GM23248 (cell line): ENCODE data around the gene THBS1. TPM values are rescaled to one million over a fixed set of nuclear protein-coding genes. Genes with fewer than 3 reads are reported as not detected.
A peak's percentile ranks its signal among the peaks of the same experiment; 100 is the strongest.

Experiments used
- DNase-seq: peaks from one replicate; pipeline ENCODE4 v3.0.0-alpha.2; 2015
- H2AFZ ChIP-seq: fragments of 200-600 bp; sonication (generic); 2 replicates; pipeline ENCODE4 v1.6.1; 2016; ENCODE audit warnings: antibody characterized with exemption
- H3F3A ChIP-seq: fragments of 200-600 bp; sonication (generic); 2 replicates; pipeline ENCODE4 v1.6.1; 2016; ENCODE audit warnings: mild to moderate bottlenecking, antibody characterized with exemption, mixed run types; ENCODE audit not compliant: insufficient read depth
- H3K27ac ChIP-seq: fragments of 200-600 bp; sonication (generic); 2 replicates; pipeline ENCODE4 v1.5.1; 2016; ENCODE audit warnings: mild to moderate bottlenecking
- H3K27me3 ChIP-seq: fragments of 200-600 bp; sonication (generic); replicated peaks from 2 replicates; pipeline ENCODE4 v1.6.1; 2016; ENCODE audit warnings: mild to moderate bottlenecking; ENCODE audit not compliant: insufficient read depth
- H3K36me3 ChIP-seq: fragments of 200-600 bp; sonication (generic); 2 replicates; pipeline ENCODE4 v1.6.1; 2016; ENCODE audit warnings: low read depth, mild to moderate bottlenecking
- H3K4me1 ChIP-seq: fragments of 200-600 bp; sonication (generic); 2 replicates; pipeline ENCODE4 v1.6.1; 2016; ENCODE audit warnings: mild to moderate bottlenecking; ENCODE audit not compliant: insufficient read depth
- H3K4me2 ChIP-seq: fragments of 200-600 bp; sonication (generic); one replicate; pipeline ENCODE4 v1.6.1; 2016; ENCODE audit warnings: mild to moderate bottlenecking; ENCODE audit not compliant: unreplicated experiment
- H3K4me3 ChIP-seq: fragments of 200-600 bp; sonication (generic); 2 replicates; pipeline ENCODE4 v1.5.1; 2016; ENCODE audit warnings: mild to moderate bottlenecking
- H3K79me2 ChIP-seq: fragments of 200-600 bp; sonication (generic); 2 replicates; pipeline ENCODE4 v1.6.1; 2016; ENCODE audit warnings: mild to moderate bottlenecking; ENCODE audit not compliant: insufficient read depth
- H3K9ac ChIP-seq: fragments of 200-600 bp; sonication (generic); 2 replicates; pipeline ENCODE4 v1.6.1; 2016; ENCODE audit warnings: mild to moderate bottlenecking
- H3K9me2 ChIP-seq: fragments of 200-600 bp; sonication (generic); 2 replicates; pipeline ENCODE4 v1.6.1; 2016; ENCODE audit warnings: mixed run types, mild to moderate bottlenecking, moderate library complexity; ENCODE audit not compliant: insufficient read depth
- H3K9me3 ChIP-seq: fragments of 200-600 bp; sonication (generic); one replicate; pipeline ENCODE4 v1.6.1; 2017; ENCODE audit warnings: low read depth
- H4K20me1 ChIP-seq: fragments of 200-600 bp; sonication (generic); 2 replicates; pipeline ENCODE4 v1.6.0; 2016; ENCODE audit not compliant: insufficient read depth
- EZH2 ChIP-seq: fragments of 200-600 bp; sonication (generic); IDR thresholded peaks from 2 replicates; pipeline ENCODE4 v1.6.1; 2018; ENCODE audit warnings: antibody characterized with exemption, mild to moderate bottlenecking; ENCODE audit not compliant: insufficient read depth, poor library complexity, severe bottlenecking
- EZH2phosphoT487 ChIP-seq: fragments of 200-600 bp; sonication (generic); IDR thresholded peaks from 2 replicates; pipeline ENCODE4 v1.6.1; 2018; ENCODE audit warnings: antibody characterized with exemption, moderate library complexity, mild to moderate bottlenecking, low read depth; ENCODE audit not compliant: insufficient read depth
- whole genome bisulfite sequencing, 2 experiments: methylation state at CpG; one replicate each; pipeline ENCODE4 v1.1.6; 2015 to 2017; ENCODE audit warnings: low lambda C conversion rate in 2 of 2, low coverage in 1 of 2; ENCODE audit errors: missing lambda C conversion rate in 2 of 2; 5-methylcytosine and 5-hydroxymethylcytosine counted together
- in situ Hi-C: fragments of 300-500 bp; cut with MboI; formaldehyde crosslinking; loops from 2 replicates; pipeline ENCODE4 v1.15.0; 2020
- polyA plus RNA-seq: library from polyadenylated mRNA; unstranded; fragments of >200 nt; fragmentation: Nextera tagmentation; extraction: Ambion mirVana; gene quantifications from 2 replicates; pipeline ENCODE4 v1.2.1, GENCODE V29; 2016
- total RNA-seq: library from RNA; depleted of rRNA; stranded (reverse); fragments of >200 nt; shearing (Covaris generic); gene quantifications from 2 replicates; pipeline ENCODE4 v1.2.3, GENCODE V29; 2014

Gene THBS1
- total and polyA plus RNA-seq, 2 experiments from 2014 or later, result 2,858 to 7,697 TPM

DNA sequence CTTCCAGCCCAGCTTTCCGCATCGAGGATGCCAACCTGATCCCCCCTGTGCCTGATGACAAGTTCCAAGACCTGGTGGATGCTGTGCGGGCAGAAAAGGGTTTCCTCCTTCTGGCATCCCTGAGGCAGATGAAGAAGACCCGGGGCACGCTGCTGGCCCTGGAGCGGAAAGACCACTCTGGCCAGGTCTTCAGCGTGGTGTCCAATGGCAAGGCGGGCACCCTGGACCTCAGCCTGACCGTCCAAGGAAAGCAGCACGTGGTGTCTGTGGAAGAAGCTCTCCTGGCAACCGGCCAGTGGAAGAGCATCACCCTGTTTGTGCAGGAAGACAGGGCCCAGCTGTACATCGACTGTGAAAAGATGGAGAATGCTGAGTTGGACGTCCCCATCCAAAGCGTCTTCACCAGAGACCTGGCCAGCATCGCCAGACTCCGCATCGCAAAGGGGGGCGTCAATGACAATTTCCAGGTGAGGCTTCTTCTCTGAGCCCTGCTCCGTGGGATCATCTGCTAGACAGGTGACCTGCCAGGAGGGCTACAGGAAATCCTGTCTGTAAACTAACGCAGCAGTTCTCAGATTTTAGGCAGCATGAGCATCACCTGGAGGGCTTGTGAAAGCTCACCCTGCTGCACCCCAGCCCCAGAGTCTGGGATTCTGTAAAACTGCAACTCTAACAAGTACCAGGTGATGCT, 1.6 kb downstream of the THBS1 start:
- peak; percentile 91 for DNase-seq
- Histone ChIP-seq H3K79me2 (peaks cover 15% of the 10 kb centered on the region; the same call in 1 of the 2 replicates), H3K36me3 (peaks cover 46% of the 10 kb centered on the region), H3K9me2 (no peaks in the 10 kb centered on the region), H4K20me1 (peaks cover 34% of the 10 kb centered on the region; the same call in 1 of the 2 replicates), H3K9me3 (no peaks in the 10 kb centered on the region), H3K4me3 (peak overlapping the region; percentile 74), H2AFZ (no peak overlapping the region), H3K4me1 (peaks cover 16% of the 10 kb centered on the region), H3F3A (peaks cover 77% of the 10 kb centered on the region), H3K4me2 (peak overlapping the region; percentile 75), H3K27me3 (no peaks in the 10 kb centered on the region), H3K9ac (peak overlapping the region; percentile 89), H3K27ac (peak overlapping the region; percentile 95)
- TF ChIP-seq EZH2phosphoT487 (no peak), EZH2 (no peak)
- in situ Hi-C loops, result loop anchor here (5.0 kb wide), 1 partner anchor 410 kb away; no protein-coding TSS in a partner anchor
- 5 to 7% methylated on average over 20 of the region's 20 CpGs for WGBS, 2 experiments

GRCh38 chr15:39582977-39583595, 2.2 kb downstream of the THBS1 start:
- no peaks in the 10 kb centered on the region for H3K9me3 ChIP-seq
- DNase-seq, result no peak

GRCh38 chr15:39583596-39584265, 2.9 kb downstream of the THBS1 start:
- H3K4me3 ChIP-seq, result peak overlapping the region; percentile 74
- H3K4me2 ChIP-seq, result peak overlapping the region; percentile 75
- peaks cover 47% of the 10 kb centered on the region; the same call in 1 of the 2 replicates for H4K20me1 ChIP-seq
- no peak for TF ChIP-seq EZH2
- no peak for TF ChIP-seq EZH2phosphoT487
- 40 to 41% methylated on average over 13 of the region's 13 CpGs for WGBS, 2 experiments
- no peaks in the 10 kb centered on the region for H3K9me3 ChIP-seq
- H3K36me3 ChIP-seq, result peaks cover 59% of the 10 kb centered on the region
- H3F3A ChIP-seq, result peaks cover 80% of the 10 kb centered on the region
- no peaks in the 10 kb centered on the region for H3K27me3 ChIP-seq
- H3K4me1 ChIP-seq, result peaks cover 5% of the 10 kb centered on the region
- peak overlapping the region; percentile 89 for H3K9ac ChIP-seq
- peak overlapping the region; percentile 95 for H3K27ac ChIP-seq
- peaks cover 15% of the 10 kb centered on the region; the same call in 1 of the 2 replicates for H3K79me2 ChIP-seq
- H2AFZ ChIP-seq, result no peak overlapping the region
- H3K9me2 ChIP-seq, result no peaks in the 10 kb centered on the region
- peak; percentile 83 for DNase-seq
- in situ Hi-C loops, result loop anchor here (5.0 kb wide), 1 partner anchor 411 kb away; no protein-coding TSS in a partner anchor

More at GRCh38 chr15:39582977-39583595, 2.2 kb downstream of the THBS1 start:
- Histone ChIP-seq H3K36me3 (peaks cover 52% of the 10 kb centered on the region), H3K4me2 (peak overlapping the region; percentile 75), H3F3A (peaks cover 80% of the 10 kb centered on the region), H3K4me3 (peak overlapping the region; percentile 74), H3K4me1 (peaks cover 12% of the 10 kb centered on the region), H3K27ac (peak overlapping the region; percentile 95), H3K9me2 (no peaks in the 10 kb centered on the region), H3K9ac (peak overlapping the region; percentile 89), H3K27me3 (no peaks in the 10 kb centered on the region), H4K20me1 (peaks cover 41% of the 10 kb centered on the region; the same call in 1 of the 2 replicates), H2AFZ (no peak overlapping the region), H3K79me2 (peaks cover 15% of the 10 kb centered on the region; the same call in 1 of the 2 replicates)
- 4 to 16% methylated on average over 4 of the region's 4 CpGs for WGBS, 2 experiments
- TF ChIP-seq EZH2phosphoT487 (0 out of 2 replicates have a peak, but pooled peaks have one; percentile 22), EZH2 (no peak)
- in situ Hi-C loops, result loop anchor here (5.0 kb wide), 1 partner anchor 411 kb away; no protein-coding TSS in a partner anchor

DNA sequence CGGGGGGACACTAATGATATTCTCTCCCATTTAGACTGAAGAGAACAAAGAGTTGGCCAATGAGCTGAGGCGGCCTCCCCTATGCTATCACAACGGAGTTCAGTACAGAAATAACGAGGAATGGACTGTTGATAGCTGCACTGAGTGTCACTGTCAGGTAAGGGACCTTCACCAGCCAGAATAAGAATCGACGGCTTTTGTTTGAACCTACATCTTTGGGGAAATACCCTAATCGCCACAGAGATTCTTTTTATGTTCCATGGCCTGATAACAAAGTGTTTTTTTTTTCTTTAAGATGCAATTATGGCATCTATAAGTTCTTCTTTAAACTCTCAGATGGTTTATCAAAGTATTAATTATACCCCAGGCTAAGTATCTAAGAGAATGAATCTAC, 3.4 kb downstream of the THBS1 start:
- Histone ChIP-seq H3K27ac (peak overlapping the region; percentile 95), H3K4me1 (no peaks in the 10 kb centered on the region), H4K20me1 (peaks cover 53% of the 10 kb centered on the region; the same call in 1 of the 2 replicates), H3F3A (peaks cover 81% of the 10 kb centered on the region), H3K9me2 (no peaks in the 10 kb centered on the region), H2AFZ (no peak overlapping the region), H3K36me3 (peaks cover 64% of the 10 kb centered on the region), H3K9ac (peak overlapping the region; percentile 89), H3K4me3 (peak overlapping the region; percentile 74), H3K4me2 (peak overlapping the region; percentile 75), H3K79me2 (peaks cover 15% of the 10 kb centered on the region; the same call in 1 of the 2 replicates), H3K9me3 (no peaks in the 10 kb centered on the region), H3K27me3 (no peaks in the 10 kb centered on the region)
- in situ Hi-C loops, result loop anchor here (5.0 kb wide), 1 partner anchor 412 kb away; no protein-coding TSS in a partner anchor
- 37 to 40% methylated on average over 7 of the region's 7 CpGs for WGBS, 2 experiments
- TF ChIP-seq EZH2phosphoT487 (no peak), EZH2 (no peak)
- DNase-seq, result no peak
